Peyer's patch (tissue), 4 donors: ENCODE results near the gene NIP7. TPM values are rescaled to one million over a fixed set of nuclear protein-coding genes. Genes with fewer than 3 reads are reported as not detected.

Experiments
- DNase-seq, 3 donors: peaks; one replicate each; pipeline ENCODE4 v3.0.0-alpha.2; 2017 to 2019
- H3K27ac ChIP-seq, 4 donors: fragments of 200-600 bp; sonication (generic); one replicate each; pipeline ENCODE4 v1.5.1; 2016 to 2019
- H3K27me3 ChIP-seq, 2 donors: fragments of 200-600 bp; sonication (generic); one replicate each; pipeline ENCODE4 v1.5.1; 2019
- H3K36me3 ChIP-seq, 3 donors: fragments of 200-600 bp; sonication (generic); one replicate each; pipeline ENCODE4 v1.5.1; 2016 to 2019
- H3K4me1 ChIP-seq, 4 donors: fragments of 200-600 bp; sonication (generic); one replicate each; pipeline ENCODE4 v1.5.1; 2016 to 2019
- H3K4me3 ChIP-seq, 4 donors: fragments of 200-600 bp; sonication (generic); 1 replicate in 3 of 4; 2 replicates in 1 of 4; pipeline ENCODE4 v1.5.1; 2016 to 2019; ENCODE audit warnings: mild to moderate bottlenecking in 1 of 4
- H3K9me3 ChIP-seq, 4 donors: fragments of 200-600 bp; sonication (generic); one replicate each; pipeline ENCODE4 v1.5.1; 2016 to 2019; ENCODE audit warnings: mild to moderate bottlenecking in 1 of 4
- CTCF ChIP-seq, 6 experiments: fragments of 450-650 bp in 4 of 6; fragments of 200-600 bp in 2 of 6; sonication (generic) in 1 of 6; IDR thresholded peaks; one replicate each; pipeline ENCODE4 v1.5.1; 2017 to 2019; ENCODE audit warnings: antibody characterized with exemption in 6 of 6, mild to moderate bottlenecking in 3 of 6, moderate library complexity in 1 of 6
- POLR2A ChIP-seq, 2 donors: fragments of 450-650 bp; IDR thresholded peaks; one replicate each; pipeline ENCODE4 v1.5.1; 2017; ENCODE audit warnings: antibody characterized with exemption in 2 of 2, mild to moderate bottlenecking in 2 of 2, moderate library complexity in 2 of 2
- total RNA-seq, 4 donors: library from RNA; depleted of rRNA; stranded (reverse); fragments of >200 nt; gene quantifications; one replicate each; pipeline ENCODE4 v1.1.0, GENCODE V29; 2016

The NIP7 gene
- total RNA-seq, 4 donors from 2014 or later = 6.9 to 20.6 (median 10.5) TPM

- TF ChIP-seq POLR2A (IDR thresholded peaks at IDR 0.05) (peak; percentile 26 to 87), CTCF (IDR thresholded peaks at IDR 0.05) (peak; percentile 92 to 99 (median 96))
- Histone ChIP-seq H3K27me3 (no peaks in the 10 kb centered on the region), H3K27ac (peak within 1 kb of the TSS; percentile 92 to 96 (median 93)), H3K9me3 (no peaks in the 10 kb centered on the region), H3K4me3 (peak within 1 kb of the TSS; percentile 88 to 98 (median 98)), H3K4me1 (peaks cover 0 to 14% (median 7%) of the 10 kb centered on the region in 4 donors), H3K36me3 (peaks cover 0 to 21% (median 0%) of the 10 kb centered on the region in 3 donors)
- DNase-seq = peak; percentile 97 to 99 (median 98)
Observed at GRCh38 chr16:69310653-69311532, 28.7 kb upstream of the NIP7 start, which contains the start of gene VPS4A. Gene VPS4A (plus strand): TSS chr16:69311350. CDS start chr16:69311512, 162 bp downstream.

GRCh38 chr16:69311533-69312387, 27.8 kb upstream of the NIP7 start:
- TF ChIP-seq POLR2A (IDR thresholded peaks at IDR 0.05) = no peak
- no peak for TF ChIP-seq CTCF (IDR thresholded peaks at IDR 0.05)
- no peaks in the 10 kb centered on the region for H3K9me3 ChIP-seq
- H3K36me3 ChIP-seq = peaks cover 0 to 30% (median 0%) of the 10 kb centered on the region in 3 donors
- H3K4me1 ChIP-seq = peaks cover 0 to 14% (median 7%) of the 10 kb centered on the region in 4 donors
- no peaks in the 10 kb centered on the region for H3K27me3 ChIP-seq
- H3K27ac ChIP-seq = peak overlapping the region; percentile 92 to 96 (median 93)
- H3K4me3 ChIP-seq = peak overlapping the region; percentile 88 to 98 (median 98)
- DNase-seq = peak in 2 of 3 donors; percentile 30 to 66

- no peak for TF ChIP-seq CTCF (IDR thresholded peaks at IDR 0.05)
- TF ChIP-seq POLR2A (IDR thresholded peaks at IDR 0.05) = no peak
- Histone ChIP-seq H3K4me3 (no peak overlapping the region), H3K36me3 (peaks cover 0 to 47% (median 0%) of the 10 kb centered on the region in 3 donors), H3K4me1 (peaks cover 0 to 14% (median 7%) of the 10 kb centered on the region in 4 donors), H3K27me3 (no peaks in the 10 kb centered on the region), H3K9me3 (no peaks in the 10 kb centered on the region), H3K27ac (no peak overlapping the region)
- DNase-seq = no peak
Observed at GRCh38 chr16:69313469-69313868, 26.1 kb upstream of the NIP7 start.

GRCh38 chr16:69314534-69314933, 25.0 kb upstream of the NIP7 start:
- Histone ChIP-seq H3K36me3 (peaks cover 0 to 57% (median 0%) of the 10 kb centered on the region in 3 donors), H3K27ac (no peak overlapping the region), H3K9me3 (no peaks in the 10 kb centered on the region), H3K4me1 (peaks cover 0 to 14% (median 7%) of the 10 kb centered on the region in 4 donors), H3K4me3 (no peak overlapping the region), H3K27me3 (no peaks in the 10 kb centered on the region)
- TF ChIP-seq CTCF (IDR thresholded peaks at IDR 0.05) = no peak
- TF ChIP-seq POLR2A (IDR thresholded peaks at IDR 0.05) = no peak
- DNase-seq = peak in 1 of 3 donors; percentile 13
